ENCODE data around the gene DIAPH3.

GRCh38 chr13:59962343-59962742 is 201.4 kb downstream of the DIAPH3 start:
- TF ChIP-seq CTCF (IDR thresholded peaks at IDR 0.05) (no peak), POLR2A (IDR thresholded peaks at IDR 0.05) (no peak)
